ENCODE data around the gene TBX19. TPM values are rescaled to one million over a fixed set of nuclear protein-coding genes. Genes with fewer than 3 reads are reported as not detected.

Gene TBX19
- total RNA-seq, 4 donors from 2014 or later = 1.4 to 8.5 (median 4.8) TPM

GRCh38 chr1:168341483-168341975, 60.9 kb downstream of the TBX19 start:
- TF ChIP-seq POLR2A (IDR thresholded peaks at IDR 0.05) (no peak), CTCF (IDR thresholded peaks at IDR 0.05) (no peak)
- intact Hi-C loops (cut with DNase I; ENCODE audit: low total_unique reads) = no loop called here

GRCh38 chr1:168342572-168343280, 62.0 kb downstream of the TBX19 start:
- TF ChIP-seq CTCF (IDR thresholded peaks at IDR 0.05) (peak; percentile 77 to 91 (median 88)), POLR2A (IDR thresholded peaks at IDR 0.05) (peak in 1 of 2 donors; percentile 24)
- intact Hi-C loops (cut with DNase I; ENCODE audit: low total_unique reads) = no loop called here

More at GRCh38 chr1:168341483-168341975, 60.9 kb downstream of the TBX19 start:
- Histone ChIP-seq H3K4me1 (peaks cover 0 to 4% of the 10 kb centered on the region in 2 donors), H3K36me3 (no peaks in the 10 kb centered on the region), H3K4me3 (no peak overlapping the region), H3K27me3 (no peaks in the 10 kb centered on the region), H3K9me3 (no peaks in the 10 kb centered on the region), H3K27ac (peak overlapping the region; percentile 26 to 67)
- DNase-seq = no peak

GRCh38 chr1:168343566-168343965, 62.9 kb downstream of the TBX19 start:
- intact Hi-C loops (cut with DNase I; ENCODE audit: low total_unique reads) = no loop called here
- no peaks in the 10 kb centered on the region for H3K36me3 ChIP-seq
- no peaks in the 10 kb centered on the region for H3K9me3 ChIP-seq
- H3K27ac ChIP-seq = peak overlapping the region; percentile 67 to 84
- H3K4me3 ChIP-seq = no peak overlapping the region
- peaks cover 0 to 4% of the 10 kb centered on the region in 2 donors for H3K4me1 ChIP-seq
- TF ChIP-seq CTCF (IDR thresholded peaks at IDR 0.05) = no peak
- no peak for TF ChIP-seq POLR2A (IDR thresholded peaks at IDR 0.05)
- H3K27me3 ChIP-seq = no peaks in the 10 kb centered on the region
- DNase-seq = no peak

More at GRCh38 chr1:168342572-168343280, 62.0 kb downstream of the TBX19 start:
- peak; percentile 91 to 95 for DNase-seq
- Histone ChIP-seq H3K27me3 (no peaks in the 10 kb centered on the region), H3K4me1 (peaks cover 0 to 4% of the 10 kb centered on the region in 2 donors), H3K27ac (peak overlapping the region; percentile 67 to 84), H3K36me3 (no peaks in the 10 kb centered on the region), H3K9me3 (no peaks in the 10 kb centered on the region), H3K4me3 (no peak overlapping the region)

- Histone ChIP-seq H3K36me3 (no peaks in the 10 kb centered on the region), H3K27me3 (no peaks in the 10 kb centered on the region), H3K4me3 (no peak overlapping the region), H3K9me3 (no peaks in the 10 kb centered on the region), H3K4me1 (peaks cover 0 to 4% of the 10 kb centered on the region in 2 donors), H3K27ac (no peak overlapping the region)
- TF ChIP-seq CTCF (IDR thresholded peaks at IDR 0.05) (no peak), POLR2A (IDR thresholded peaks at IDR 0.05) (no peak)
- no peak for DNase-seq
- intact Hi-C loops (cut with DNase I; ENCODE audit: low total_unique reads) = no loop called here
Observed at GRCh38 chr1:168344517-168344916, 63.8 kb downstream of the TBX19 start.

GRCh38 chr1:168345939-168346338, 65.3 kb downstream of the TBX19 start:
- intact Hi-C loops (cut with DNase I; ENCODE audit: low total_unique reads) = no loop called here
- Histone ChIP-seq H3K27ac (no peak overlapping the region), H3K27me3 (no peaks in the 10 kb centered on the region), H3K9me3 (no peaks in the 10 kb centered on the region), H3K4me3 (no peak overlapping the region), H3K4me1 (peaks cover 0 to 4% of the 10 kb centered on the region in 2 donors), H3K36me3 (no peaks in the 10 kb centered on the region)
- no peak for DNase-seq
- no peak for TF ChIP-seq CTCF (IDR thresholded peaks at IDR 0.05)
- TF ChIP-seq POLR2A (IDR thresholded peaks at IDR 0.05) = no peak
